ENCODE data around the gene CCL24.

DNA sequence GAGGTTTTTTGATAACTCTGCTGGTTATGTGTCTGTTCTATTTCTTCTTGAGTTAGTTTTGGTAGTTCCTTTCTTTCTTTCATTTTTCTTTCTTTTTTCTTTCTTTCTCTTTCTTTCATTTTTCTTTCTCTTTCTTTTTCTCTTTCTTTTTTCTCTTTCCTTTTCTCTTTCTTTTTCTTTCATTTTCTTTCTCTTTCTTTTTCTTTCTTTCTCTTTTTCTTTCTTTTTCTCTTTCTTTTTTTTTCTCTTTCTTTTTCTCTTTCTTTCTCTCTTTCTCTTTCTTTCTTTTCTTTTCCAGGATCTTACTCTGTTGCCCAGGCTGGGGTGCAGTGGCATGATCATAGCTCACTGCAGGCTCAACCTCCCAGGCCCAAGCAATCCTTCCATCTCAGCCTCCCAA is 44.8 kb upstream of the CCL24 start:
- TF ChIP-seq, protein P1, sequence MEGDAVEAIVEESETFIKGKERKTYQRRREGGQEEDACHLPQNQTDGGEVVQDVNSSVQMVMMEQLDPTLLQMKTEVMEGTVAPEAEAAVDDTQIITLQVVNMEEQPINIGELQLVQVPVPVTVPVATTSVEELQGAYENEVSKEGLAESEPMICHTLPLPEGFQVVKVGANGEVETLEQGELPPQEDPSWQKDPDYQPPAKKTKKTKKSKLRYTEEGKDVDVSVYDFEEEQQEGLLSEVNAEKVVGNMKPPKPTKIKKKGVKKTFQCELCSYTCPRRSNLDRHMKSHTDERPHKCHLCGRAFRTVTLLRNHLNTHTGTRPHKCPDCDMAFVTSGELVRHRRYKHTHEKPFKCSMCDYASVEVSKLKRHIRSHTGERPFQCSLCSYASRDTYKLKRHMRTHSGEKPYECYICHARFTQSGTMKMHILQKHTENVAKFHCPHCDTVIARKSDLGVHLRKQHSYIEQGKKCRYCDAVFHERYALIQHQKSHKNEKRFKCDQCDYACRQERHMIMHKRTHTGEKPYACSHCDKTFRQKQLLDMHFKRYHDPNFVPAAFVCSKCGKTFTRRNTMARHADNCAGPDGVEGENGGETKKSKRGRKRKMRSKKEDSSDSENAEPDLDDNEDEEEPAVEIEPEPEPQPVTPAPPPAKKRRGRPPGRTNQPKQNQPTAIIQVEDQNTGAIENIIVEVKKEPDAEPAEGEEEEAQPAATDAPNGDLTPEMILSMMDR (IDR thresholded peaks at IDR 0.05; ENCODE audit: low read depth, low read length, poor library complexity, severe bottlenecking) = no peak
- no peak for TF ChIP-seq EZH2phosphoT487 (IDR thresholded peaks at IDR 0.05; ENCODE audit: borderline replicate concordance, low read length)

Data from DOHH2 (cell line).